Endodermal cell (in vitro differentiated cells): ENCODE results near the gene LTBP3. TPM values are rescaled to one million over a fixed set of nuclear protein-coding genes. Genes with fewer than 3 reads are reported as not detected.

Source experiments
- DNase-seq: peaks from one replicate; pipeline ENCODE4 v3.0.0-alpha.2; 2017
- H3K27ac ChIP-seq: 2 replicates; pipeline ENCODE4 v1.5.1; 2013; ENCODE audit warnings: mild to moderate bottlenecking, low read depth, low read length, moderate library complexity
- H3K27me3 ChIP-seq: 2 replicates; pipeline ENCODE4 v1.6.1; 2013; ENCODE audit warnings: mild to moderate bottlenecking, low read length, moderate library complexity; ENCODE audit not compliant: insufficient read depth, control insufficient read depth, poor library complexity, severe bottlenecking
- H3K36me3 ChIP-seq: 2 replicates; pipeline ENCODE4 v1.7.0; 2013; ENCODE audit warnings: mild to moderate bottlenecking, low read length, moderate library complexity; ENCODE audit not compliant: control insufficient read depth, insufficient read depth
- H3K4me1 ChIP-seq: one replicate; pipeline ENCODE4 v1.7.0; 2013; ENCODE audit warnings: low read length; ENCODE audit not compliant: control insufficient read depth, insufficient read depth
- H3K4me3 ChIP-seq: 2 replicates; pipeline ENCODE4 v1.5.1; 2013; ENCODE audit warnings: mild to moderate bottlenecking, low read length, moderate library complexity
- H3K9ac ChIP-seq: 2 replicates; pipeline ENCODE4 v1.6.1; 2013; ENCODE audit warnings: mild to moderate bottlenecking, low read length, moderate library complexity; ENCODE audit not compliant: poor library complexity, severe bottlenecking; ENCODE audit errors: extremely low read depth
- H3K9me3 ChIP-seq: 2 replicates; pipeline ENCODE4 v1.6.1; 2013; ENCODE audit warnings: mild to moderate bottlenecking, low read length, moderate library complexity; ENCODE audit not compliant: control insufficient read depth
- H3K27ac Mint-ChIP-seq: 2 replicates; pipeline ENCODE4 v1.8.0; 2020; ENCODE audit warnings: mixed read lengths
- H3K27me3 Mint-ChIP-seq: 2 replicates; pipeline ENCODE4 v1.8.0; 2021; ENCODE audit warnings: mild to moderate bottlenecking, mixed read lengths; ENCODE audit not compliant: insufficient read depth
- H3K36me3 Mint-ChIP-seq: 2 replicates; pipeline ENCODE4 v1.8.0; 2020; ENCODE audit warnings: low read depth, mixed read lengths
- H3K4me1 Mint-ChIP-seq: 2 replicates; pipeline ENCODE4 v1.8.0; 2020; ENCODE audit warnings: mixed read lengths
- H3K4me3 Mint-ChIP-seq: 2 replicates; pipeline ENCODE4 v1.8.0; 2020; ENCODE audit warnings: mild to moderate bottlenecking, moderate library complexity, mixed read lengths
- H3K9me3 Mint-ChIP-seq: 2 replicates; pipeline ENCODE4 v1.8.0; 2020; ENCODE audit warnings: mild to moderate bottlenecking, mixed read lengths
- CTCF ChIP-seq: fragments of 200-600 bp; sonication (generic); conservative IDR thresholded peaks from 2 replicates; pipeline ENCODE4 v1.5.0; 2021; ENCODE audit warnings: antibody characterized with exemption, mild to moderate bottlenecking
- WGBS, 2 experiments: methylation state at CpG; one replicate each; pipeline versions ENCODE4 v1.1.5 to v1.1.7; 2013; ENCODE audit warnings: missing lambda C conversion rate in 2 of 2, mixed read lengths in 1 of 2; ENCODE audit not compliant: insufficient coverage in 1 of 2, insufficient read length in 1 of 2; 5-methylcytosine and 5-hydroxymethylcytosine counted together
- total RNA-seq, 2 donors: library from RNA; stranded (reverse); fragmentation: NEBNext Ultra II Directional in 1 of 2; extraction: Animal tissue kit (Norgen Biotek cat#: 25700) in 1 of 2; gene quantifications; 2 replicates in 1 of 2; 3 replicates in 1 of 2; pipeline ENCODE4 v1.2.1, GENCODE V29; 2021

Gene LTBP3
- total RNA-seq, 2 donors from 2014 or later, result 19.7 to 24.2 TPM

GRCh38 chr11:65489706-65490320 lies 68.3 kb downstream of the LTBP3 start:
- peaks cover 8% of the 10 kb centered on the region for H3K27me3 Mint-ChIP-seq
- 67 to 79% methylated on average over 5 to 8 of the region's 8 CpGs for WGBS, 2 experiments
- Histone ChIP-seq H3K36me3 (no peaks in the 10 kb centered on the region), H3K9me3 (no peaks in the 10 kb centered on the region), H3K27me3 (peaks cover 22% of the 10 kb centered on the region), H3K27ac (peak overlapping the region; percentile 97), H3K4me1 (peaks cover 40% of the 10 kb centered on the region), H3K4me3 (peak overlapping the region; percentile 28), H3K9ac (peak overlapping the region; percentile 9)
- no peak for TF ChIP-seq CTCF
- DNase-seq, result peak; percentile 71
- peak overlapping the region; percentile 92 for H3K27ac Mint-ChIP-seq
- H3K4me3 Mint-ChIP-seq, result no peak overlapping the region
- no peaks in the 10 kb centered on the region for H3K36me3 Mint-ChIP-seq
- peaks cover 72% of the 10 kb centered on the region for H3K4me1 Mint-ChIP-seq
- no peaks in the 10 kb centered on the region for H3K9me3 Mint-ChIP-seq

- H3K9me3 ChIP-seq, result no peaks in the 10 kb centered on the region
- peaks cover 68% of the 10 kb centered on the region for H3K4me1 Mint-ChIP-seq
- peaks cover 25% of the 10 kb centered on the region for H3K27me3 ChIP-seq
- peak overlapping the region; percentile 28 for H3K4me3 ChIP-seq
- WGBS, 2 experiments, result 17 to 66% methylated on average over 5 to 10 of the region's 10 CpGs
- peak overlapping the region; percentile 48 for H3K9ac ChIP-seq
- H3K27ac Mint-ChIP-seq, result peak overlapping the region; percentile 92
- no peak for TF ChIP-seq CTCF
- H3K9me3 Mint-ChIP-seq, result no peaks in the 10 kb centered on the region
- H3K36me3 ChIP-seq, result no peaks in the 10 kb centered on the region
- peak; percentile 94 for DNase-seq
- H3K4me3 Mint-ChIP-seq, result no peak overlapping the region
- peak overlapping the region; percentile 97 for H3K27ac ChIP-seq
- H3K4me1 ChIP-seq, result peaks cover 40% of the 10 kb centered on the region
- H3K27me3 Mint-ChIP-seq, result peaks cover 11% of the 10 kb centered on the region
- no peaks in the 10 kb centered on the region for H3K36me3 Mint-ChIP-seq
These were observed 69.0 kb downstream of the LTBP3 start for GRCh38 chr11:65489035-65489705.

Other genes starting within 250 kb of the LTBP3 start
- 1 to 10 TPM; 5.9 to 6.9 TPM for gene CDC42EP2, start 243.5 kb downstream of the LTBP3 start, total RNA-seq
- 10 to 100 TPM; 75.8 to 80.9 TPM for gene DPF2, start 224.5 kb downstream of the LTBP3 start, total RNA-seq
- gene TIGD3, start 203.6 kb downstream of the LTBP3 start, total RNA-seq, result 1 to 10 TPM in 1 of 2 donors, under 1 TPM in 1; 0.99 to 1.0 TPM
- gene SLC25A45, start 175.7 kb downstream of the LTBP3 start, total RNA-seq, result 1 to 10 TPM; 3.0 to 6.3 TPM
- gene FRMD8, start 171.7 kb downstream of the LTBP3 start, total RNA-seq, result 10 to 100 TPM; 27.4 to 29.6 TPM
- gene NEAT1, start 135.6 kb downstream of the LTBP3 start, total RNA-seq, result 10 to 100 TPM; 61.3 to 85.2 TPM
- gene MALAT1, start 59.3 kb downstream of the LTBP3 start, total RNA-seq, result 1,000 to 10,000 TPM; 5,233 to 6,894 TPM
- gene SCYL1, start 33.3 kb downstream of the LTBP3 start, total RNA-seq, result 10 to 100 TPM; 62.9 to 67.4 TPM
- gene ZNRD2, start 12.1 kb upstream of the LTBP3 start, total RNA-seq, result 10 to 100 TPM; 32.8 to 36.5 TPM
- 10 to 100 TPM; 23.3 to 24.9 TPM for gene FAM89B, start 14.2 kb upstream of the LTBP3 start, total RNA-seq
- gene EHBP1L1, start 17.7 kb upstream of the LTBP3 start, total RNA-seq, result 1 to 10 TPM; 6.2 to 9.8 TPM
- 1 to 10 TPM in 1 of 2 donors, not detected in 1; 1.2 TPM for gene KCNK7, start 37.4 kb upstream of the LTBP3 start, total RNA-seq
- 10 to 100 TPM; 62.8 to 65.0 TPM for gene MAP3K11, start 55.9 kb upstream of the LTBP3 start, total RNA-seq
- 10 to 100 TPM; 48.1 to 57.3 TPM for gene PCNX3, start 57.4 kb upstream of the LTBP3 start, total RNA-seq
- 10 to 100 TPM; 39.9 to 46.8 TPM for gene SIPA1, start 79.7 kb upstream of the LTBP3 start, total RNA-seq
- 10 to 100 TPM; 40.2 to 41.1 TPM for gene RELA, start 104.6 kb upstream of the LTBP3 start, total RNA-seq
- 10 to 100 TPM; 48.5 to 48.8 TPM for gene KAT5, start 153.9 kb upstream of the LTBP3 start, total RNA-seq
- 10 to 100 TPM; 41.6 to 47.9 TPM for gene RNASEH2C, start 162.4 kb upstream of the LTBP3 start, total RNA-seq
- gene AP5B1, start 222.6 kb upstream of the LTBP3 start, total RNA-seq, result 10 to 100 TPM; 17.8 to 29.9 TPM
- gene OVOL1, start 228.7 kb upstream of the LTBP3 start, total RNA-seq, result 1 to 10 TPM; 3.4 to 5.5 TPM